K562 (cell line): ENCODE data around the gene DHPS. TPM values are rescaled to one million over a fixed set of nuclear protein-coding genes. Genes with fewer than 3 reads are reported as not detected.

ENCODE experiments used
- BRD9 ChIP-seq: fragments of 450-650 bp; IDR thresholded peaks from 2 replicates; pipeline ENCODE4 v1.6.1; 2018; ENCODE audit warnings: low read depth; ENCODE audit not compliant: partially characterized antibody
- CXXC5 ChIP-seq: fragments of 250-450 bp; sonication (Bioruptor Pico); IDR thresholded peaks from 2 replicates; pipeline ENCODE4 v1.8.0; 2022; ENCODE audit warnings: inconsistent platforms, mild to moderate bottlenecking, moderate library complexity
- DACH1 ChIP-seq: fragments of 450-650 bp; IDR thresholded peaks from 2 replicates; pipeline ENCODE4 v1.6.1; 2018; ENCODE audit not compliant: partially characterized antibody
- ETS2 ChIP-seq: IDR thresholded peaks from 2 replicates; pipeline ENCODE4 v1.6.1; 2016; ENCODE audit warnings: borderline replicate concordance, missing genetic modification characterization, mild to moderate bottlenecking, moderate library complexity, missing compliant biosample characterization; ENCODE audit not compliant: poor library complexity, severe bottlenecking
- KDM4B ChIP-seq, 2 experiments: fragments of 450-650 bp in 1 of 2; sonication (generic) in 1 of 2; IDR thresholded peaks; 2 replicates each; pipeline ENCODE4 v1.6.1; 2016 to 2017; ENCODE audit warnings: borderline replicate concordance in 2 of 2, antibody characterized with exemption in 1 of 2, low read depth in 1 of 2, mild to moderate bottlenecking in 1 of 2
- PHB ChIP-seq: fragments of 250-450 bp; sonication (Bioruptor Pico); IDR thresholded peaks from 2 replicates; pipeline ENCODE4 v1.5.0; 2021
- PHTF2 ChIP-seq: fragments of 250-450 bp; sonication (Bioruptor Pico); IDR thresholded peaks from 2 replicates; pipeline ENCODE4 v1.5.0; 2021; ENCODE audit warnings: mild to moderate bottlenecking
- TFAM ChIP-seq: fragments of 250-450 bp; sonication (Bioruptor Pico); conservative IDR thresholded peaks from 2 replicates; pipeline ENCODE4 v1.5.0; 2021; ENCODE audit warnings: mild to moderate bottlenecking, moderate library complexity
- ZSCAN29 ChIP-seq: fragments of 450-650 bp; IDR thresholded peaks from 2 replicates; pipeline ENCODE4 v1.6.1; 2017
- polyA plus RNA-seq, 8 experiments: library from polyadenylated mRNA; depleted of rRNA in 4 of 8; stranded (reverse) in 5 of 8; unstranded in 3 of 8; fragments of >200 nt; fragmentation: Nextera tagmentation in 2 of 8; fragmentation: Illumina TruSeq in 1 of 8; extraction: Ambion mirVana in 2 of 8; extraction: Trizol in 1 of 8; gene quantifications; 2 replicates each; pipeline versions ENCODE4 v1.2.1 to v1.2.3, GENCODE V29; 2011 to 2014; ENCODE audit warnings: inconsistent platforms in 1 of 8, missing spikeins in 1 of 8
- total RNA-seq, 7 experiments: library from RNA; depleted of rRNA in 6 of 7; stranded (reverse); fragments of >200 nt in 6 of 7; fragmentation: Illumina TruSeq in 2 of 7; extraction: Trizol in 2 of 7; gene quantifications; 2 replicates each; pipeline versions ENCODE4 v1.2.1 to v1.2.3, GENCODE V29; 2011 to 2021; ENCODE audit warnings: low replicate concordance in 1 of 7
- TF ChIP-seq, protein P1 (sequence below), 2 experiments: IDR thresholded peaks; 2 replicates each; pipeline ENCODE4 v1.6.1; 2011; ENCODE audit warnings: borderline replicate concordance in 1 of 2, control low read depth in 1 of 2, low read depth in 1 of 2, low read length in 1 of 2, mild to moderate bottlenecking in 1 of 2, mixed read lengths in 1 of 2, moderate library complexity in 1 of 2; ENCODE audit not compliant: insufficient read depth in 1 of 2, insufficient read length in 1 of 2, poor library complexity in 1 of 2, severe bottlenecking in 1 of 2; ENCODE audit errors: extremely low read depth in 1 of 2
- TF ChIP-seq, protein P2 (sequence below): sonication (generic); formaldehyde crosslinking; IDR thresholded peaks from 2 replicates; pipeline ENCODE4 v1.8.0; 2022; ENCODE audit warnings: mild to moderate bottlenecking, missing genetic modification reagents
- TF ChIP-seq, protein P3 (sequence below): fragments of 450-650 bp; IDR thresholded peaks from 2 replicates; pipeline ENCODE4 v1.6.1; 2016; ENCODE audit warnings: low read depth, mild to moderate bottlenecking, moderate library complexity
- TF ChIP-seq, protein P4 (sequence below), 2 experiments: fragments of 450-650 bp; IDR thresholded peaks; 2 replicates each; pipeline ENCODE4 v1.6.1; 2018; ENCODE audit warnings: mild to moderate bottlenecking in 2 of 2, low read depth in 1 of 2; ENCODE audit not compliant: partially characterized antibody in 2 of 2

Gene DHPS
- total and polyA plus RNA-seq, 9 of the 15 experiments (the other 6 are each of a cell fraction or from before 2014, with no cell fraction given), result 47.1 to 110 (median 79.9) TPM

DNA sequence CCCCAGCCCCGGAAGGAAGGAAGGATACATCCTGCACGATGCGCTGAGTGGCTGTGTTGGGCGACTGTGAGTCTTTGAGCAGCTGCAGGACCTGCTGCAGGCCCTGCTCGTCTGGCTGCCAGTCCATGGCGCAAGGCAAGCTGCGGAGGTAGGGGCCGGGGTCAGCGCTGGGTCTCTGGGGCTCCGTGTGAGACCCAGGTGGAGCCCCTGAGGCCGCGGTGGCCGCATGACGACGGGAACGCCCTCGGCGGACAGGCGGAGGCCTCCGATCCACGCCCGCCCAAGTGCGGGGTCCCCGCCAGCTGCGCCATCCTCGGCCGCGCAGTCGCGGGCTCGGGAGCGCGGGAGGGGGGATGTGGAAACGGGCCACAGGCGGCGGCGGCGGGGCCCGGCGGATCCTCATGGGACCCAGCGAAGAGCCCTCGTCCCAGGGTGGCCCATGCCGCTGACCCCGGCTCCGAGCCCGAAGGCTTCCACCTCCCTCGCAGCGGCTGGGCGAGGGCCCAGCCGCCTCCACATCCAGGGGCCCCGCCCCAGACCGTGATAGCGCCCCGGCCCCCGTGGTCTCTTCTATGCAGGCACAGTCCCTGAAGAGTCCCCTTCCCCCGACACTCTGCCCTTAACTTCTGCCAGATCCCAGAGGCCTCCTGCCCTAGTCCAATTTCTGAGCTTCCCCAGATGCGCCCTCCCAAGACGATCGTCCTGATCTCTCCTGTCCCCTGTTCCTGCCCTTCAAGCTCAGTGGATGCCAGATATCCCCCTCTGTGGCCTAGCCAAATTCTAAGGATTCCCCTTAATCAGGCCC is 39.4 kb upstream of the DHPS start (continued):
- TF ChIP-seq, protein P1, sequence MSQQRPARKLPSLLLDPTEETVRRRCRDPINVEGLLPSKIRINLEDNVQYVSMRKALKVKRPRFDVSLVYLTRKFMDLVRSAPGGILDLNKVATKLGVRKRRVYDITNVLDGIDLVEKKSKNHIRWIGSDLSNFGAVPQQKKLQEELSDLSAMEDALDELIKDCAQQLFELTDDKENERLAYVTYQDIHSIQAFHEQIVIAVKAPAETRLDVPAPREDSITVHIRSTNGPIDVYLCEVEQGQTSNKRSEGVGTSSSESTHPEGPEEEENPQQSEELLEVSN (IDR thresholded peaks at IDR 0.05; ENCODE audit: borderline replicate concordance in 1 of 2, extremely low read depth in 1 of 2, insufficient read depth in 1 of 2, insufficient read length in 1 of 2, low read depth in 1 of 2, low read length in 1 of 2, poor library complexity in 1 of 2, severe bottlenecking in 1 of 2), result peak in 1 of 2 experiments; percentile 24
- no peak for TF ChIP-seq ETS2 (tag)
- TF ChIP-seq, protein P2, sequence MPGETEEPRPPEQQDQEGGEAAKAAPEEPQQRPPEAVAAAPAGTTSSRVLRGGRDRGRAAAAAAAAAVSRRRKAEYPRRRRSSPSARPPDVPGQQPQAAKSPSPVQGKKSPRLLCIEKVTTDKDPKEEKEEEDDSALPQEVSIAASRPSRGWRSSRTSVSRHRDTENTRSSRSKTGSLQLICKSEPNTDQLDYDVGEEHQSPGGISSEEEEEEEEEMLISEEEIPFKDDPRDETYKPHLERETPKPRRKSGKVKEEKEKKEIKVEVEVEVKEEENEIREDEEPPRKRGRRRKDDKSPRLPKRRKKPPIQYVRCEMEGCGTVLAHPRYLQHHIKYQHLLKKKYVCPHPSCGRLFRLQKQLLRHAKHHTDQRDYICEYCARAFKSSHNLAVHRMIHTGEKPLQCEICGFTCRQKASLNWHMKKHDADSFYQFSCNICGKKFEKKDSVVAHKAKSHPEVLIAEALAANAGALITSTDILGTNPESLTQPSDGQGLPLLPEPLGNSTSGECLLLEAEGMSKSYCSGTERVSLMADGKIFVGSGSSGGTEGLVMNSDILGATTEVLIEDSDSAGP (CRISPR knock-in tag), result no peak
- TF ChIP-seq PHTF2 (CRISPR knock-in tag), result no peak
- no peak for TF ChIP-seq ZSCAN29
- no peak for TF ChIP-seq TFAM
- TF ChIP-seq BRD9, result no peak
- TF ChIP-seq PHB (CRISPR knock-in tag), result no peak
- no peak for TF ChIP-seq KDM4B (IDR thresholded peaks at IDR 0.05; ENCODE audit: borderline replicate concordance in 2 of 2, low read depth in 1 of 2)
- TF ChIP-seq, protein P3, sequence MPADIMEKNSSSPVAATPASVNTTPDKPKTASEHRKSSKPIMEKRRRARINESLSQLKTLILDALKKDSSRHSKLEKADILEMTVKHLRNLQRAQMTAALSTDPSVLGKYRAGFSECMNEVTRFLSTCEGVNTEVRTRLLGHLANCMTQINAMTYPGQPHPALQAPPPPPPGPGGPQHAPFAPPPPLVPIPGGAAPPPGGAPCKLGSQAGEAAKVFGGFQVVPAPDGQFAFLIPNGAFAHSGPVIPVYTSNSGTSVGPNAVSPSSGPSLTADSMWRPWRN, result no peak
- TF ChIP-seq, protein P4, sequence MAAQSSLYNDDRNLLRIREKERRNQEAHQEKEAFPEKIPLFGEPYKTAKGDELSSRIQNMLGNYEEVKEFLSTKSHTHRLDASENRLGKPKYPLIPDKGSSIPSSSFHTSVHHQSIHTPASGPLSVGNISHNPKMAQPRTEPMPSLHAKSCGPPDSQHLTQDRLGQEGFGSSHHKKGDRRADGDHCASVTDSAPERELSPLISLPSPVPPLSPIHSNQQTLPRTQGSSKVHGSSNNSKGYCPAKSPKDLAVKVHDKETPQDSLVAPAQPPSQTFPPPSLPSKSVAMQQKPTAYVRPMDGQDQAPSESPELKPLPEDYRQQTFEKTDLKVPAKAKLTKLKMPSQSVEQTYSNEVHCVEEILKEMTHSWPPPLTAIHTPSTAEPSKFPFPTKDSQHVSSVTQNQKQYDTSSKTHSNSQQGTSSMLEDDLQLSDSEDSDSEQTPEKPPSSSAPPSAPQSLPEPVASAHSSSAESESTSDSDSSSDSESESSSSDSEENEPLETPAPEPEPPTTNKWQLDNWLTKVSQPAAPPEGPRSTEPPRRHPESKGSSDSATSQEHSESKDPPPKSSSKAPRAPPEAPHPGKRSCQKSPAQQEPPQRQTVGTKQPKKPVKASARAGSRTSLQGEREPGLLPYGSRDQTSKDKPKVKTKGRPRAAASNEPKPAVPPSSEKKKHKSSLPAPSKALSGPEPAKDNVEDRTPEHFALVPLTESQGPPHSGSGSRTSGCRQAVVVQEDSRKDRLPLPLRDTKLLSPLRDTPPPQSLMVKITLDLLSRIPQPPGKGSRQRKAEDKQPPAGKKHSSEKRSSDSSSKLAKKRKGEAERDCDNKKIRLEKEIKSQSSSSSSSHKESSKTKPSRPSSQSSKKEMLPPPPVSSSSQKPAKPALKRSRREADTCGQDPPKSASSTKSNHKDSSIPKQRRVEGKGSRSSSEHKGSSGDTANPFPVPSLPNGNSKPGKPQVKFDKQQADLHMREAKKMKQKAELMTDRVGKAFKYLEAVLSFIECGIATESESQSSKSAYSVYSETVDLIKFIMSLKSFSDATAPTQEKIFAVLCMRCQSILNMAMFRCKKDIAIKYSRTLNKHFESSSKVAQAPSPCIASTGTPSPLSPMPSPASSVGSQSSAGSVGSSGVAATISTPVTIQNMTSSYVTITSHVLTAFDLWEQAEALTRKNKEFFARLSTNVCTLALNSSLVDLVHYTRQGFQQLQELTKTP (IDR thresholded peaks at IDR 0.05; ENCODE audit: low read depth in 1 of 2, partially characterized antibody in 2 of 2), result no peak
- TF ChIP-seq DACH1, result no peak
- peak; percentile 27; the same call in 1 of the 2 replicates for TF ChIP-seq CXXC5 (CRISPR knock-in tag)
